NCI-H1092 treated with DMSO at 0.1 percent for 48 hours (cell line): Measurements from ENCODE around the gene PAGE4.
A peak's percentile ranks its signal among the peaks of the same experiment; 100 is the strongest.

Experiments used
- DNase-seq: peaks from one replicate; lab custom pipeline; 2025; lab: John Stamatoyannopoulos, UW

The PAGE4 gene

DNA sequence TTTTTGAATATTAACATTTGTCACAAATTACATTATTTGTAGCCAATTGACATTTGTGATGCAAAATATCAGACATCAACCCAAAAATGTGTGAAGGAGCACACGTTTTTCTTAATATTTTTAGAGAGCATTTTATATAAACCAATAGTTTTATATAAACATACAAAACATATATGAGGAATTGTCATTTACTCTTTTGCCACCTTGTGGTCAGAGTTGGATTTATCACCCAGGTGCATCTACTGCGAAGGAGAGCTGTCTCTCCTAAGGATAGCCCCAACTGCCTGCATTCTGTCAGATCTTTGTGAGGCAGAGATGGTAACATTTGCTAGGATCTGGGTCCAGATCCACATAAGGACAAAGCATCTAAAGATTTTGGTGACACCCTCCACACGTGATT lies 47.6 kb downstream of the PAGE4 start:
- peak; percentile 51 for DNase-seq

DNA sequence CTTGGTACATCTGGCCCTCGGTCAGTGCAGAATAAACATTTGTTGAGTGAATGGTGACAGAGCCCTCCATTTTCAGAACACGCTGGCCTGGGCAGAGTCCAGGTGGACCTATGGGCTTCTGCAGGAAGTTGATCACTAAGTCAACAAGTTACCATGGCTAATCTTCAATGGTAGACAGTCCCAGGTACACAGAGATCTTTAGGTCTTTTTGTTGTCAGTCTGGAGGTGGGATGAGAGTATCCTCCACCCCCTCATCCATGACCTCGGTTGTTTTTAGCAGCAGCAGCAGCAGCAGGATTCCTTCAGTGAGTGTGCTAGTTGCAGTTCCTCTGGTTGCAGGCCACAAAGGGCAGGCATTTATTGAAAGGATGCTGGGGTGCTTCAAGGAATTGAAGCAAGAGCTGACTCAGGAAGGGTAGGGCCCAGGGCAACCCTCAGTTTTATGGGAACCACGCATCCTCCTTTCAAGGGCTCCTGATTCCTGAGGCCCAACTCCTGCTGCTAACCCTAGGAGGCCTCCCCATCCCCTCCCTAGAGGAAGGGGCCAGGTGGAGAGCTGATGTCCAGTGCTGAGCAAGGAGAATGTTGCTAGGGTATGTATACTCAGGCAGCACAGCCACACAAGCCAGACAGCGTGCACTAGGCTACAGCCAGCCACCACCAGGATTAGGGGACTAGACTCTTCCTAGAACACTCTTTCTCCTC lies 48.4 kb downstream of the PAGE4 start:
- no peak for DNase-seq

DNA sequence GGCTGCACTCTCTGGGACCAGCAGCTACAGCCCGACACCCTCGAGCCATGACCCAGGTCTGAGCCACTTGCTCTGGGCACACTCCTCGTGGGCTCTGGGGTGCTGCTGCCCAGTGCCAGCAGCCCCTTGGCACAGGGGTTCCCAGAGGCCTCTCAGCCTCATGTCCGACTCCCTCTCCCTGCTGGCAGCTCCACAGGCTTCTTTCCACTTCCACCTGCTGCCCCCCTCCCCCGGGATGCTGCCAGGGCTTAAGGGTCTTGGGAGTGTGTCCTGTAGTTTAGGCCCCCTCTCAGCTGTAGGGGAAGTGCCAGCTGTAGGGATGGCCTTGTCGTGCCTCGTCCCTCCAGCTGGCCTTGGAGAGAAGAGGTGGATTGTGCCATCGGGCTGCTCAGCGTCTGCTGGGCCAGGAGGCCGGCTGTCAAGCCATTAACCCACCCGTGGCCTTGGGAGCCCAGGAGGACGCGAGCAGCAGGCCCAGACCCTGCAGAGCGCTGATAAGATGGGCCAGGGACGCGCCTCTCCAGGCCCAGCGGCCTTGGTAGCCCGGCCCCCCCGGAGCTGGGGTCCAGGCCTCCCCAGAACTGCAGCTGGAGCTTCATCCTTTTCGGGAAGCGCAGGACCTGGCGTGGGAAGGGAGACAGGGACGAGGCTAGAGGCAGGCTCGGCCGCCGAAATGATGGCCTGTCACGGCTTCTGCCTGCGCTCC lies 49.2 kb downstream of the PAGE4 start:
- peak; percentile 33 for DNase-seq

DNA sequence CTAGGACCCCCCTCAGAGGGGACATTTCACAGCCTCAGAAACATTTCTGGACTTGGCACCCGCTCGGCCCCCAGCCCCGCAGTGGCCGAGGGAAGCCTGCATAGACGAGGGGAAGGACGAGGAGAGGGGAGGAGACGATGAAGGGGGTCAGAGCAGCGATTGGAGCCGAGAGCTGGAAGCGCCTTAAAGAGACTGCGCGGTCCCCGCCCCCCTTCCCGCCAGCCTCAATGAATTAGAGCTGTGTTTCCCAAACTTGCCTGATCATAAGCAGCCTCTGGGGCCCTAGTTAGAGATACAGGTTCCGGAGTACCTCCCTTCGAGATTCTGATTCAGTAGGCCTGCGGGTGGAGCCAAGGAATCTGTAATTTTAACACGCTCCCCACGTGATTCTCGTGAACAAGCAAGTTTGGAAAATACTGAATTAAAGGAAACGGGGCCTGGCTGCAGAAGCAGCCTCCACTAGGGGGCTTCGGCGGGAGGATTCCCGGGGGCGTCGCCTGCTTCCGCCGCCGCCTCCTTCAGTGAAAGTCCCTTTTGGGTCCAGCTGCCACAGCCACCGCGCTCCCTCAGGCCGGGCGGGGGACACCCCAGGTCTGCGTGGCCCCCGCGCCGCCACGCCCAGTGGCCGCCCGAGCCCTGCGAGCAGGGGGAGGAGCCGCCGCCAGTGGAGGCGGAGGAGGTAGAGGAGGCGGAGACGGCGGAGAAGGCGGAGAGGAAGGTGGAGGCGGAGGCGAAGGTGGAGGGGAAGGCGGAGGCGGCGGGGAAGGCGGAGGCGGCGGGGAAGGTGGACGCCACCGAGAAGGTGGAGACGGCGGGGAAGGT lies 49.9 kb downstream of the PAGE4 start, which contains the start of gene USP27X:
USP27X (plus strand) TSS at position 651 of the 822 bp plus-strand sequence. CDS start 824 bp downstream, outside the sequence.
- DNase-seq = peak; percentile 94

DNA sequence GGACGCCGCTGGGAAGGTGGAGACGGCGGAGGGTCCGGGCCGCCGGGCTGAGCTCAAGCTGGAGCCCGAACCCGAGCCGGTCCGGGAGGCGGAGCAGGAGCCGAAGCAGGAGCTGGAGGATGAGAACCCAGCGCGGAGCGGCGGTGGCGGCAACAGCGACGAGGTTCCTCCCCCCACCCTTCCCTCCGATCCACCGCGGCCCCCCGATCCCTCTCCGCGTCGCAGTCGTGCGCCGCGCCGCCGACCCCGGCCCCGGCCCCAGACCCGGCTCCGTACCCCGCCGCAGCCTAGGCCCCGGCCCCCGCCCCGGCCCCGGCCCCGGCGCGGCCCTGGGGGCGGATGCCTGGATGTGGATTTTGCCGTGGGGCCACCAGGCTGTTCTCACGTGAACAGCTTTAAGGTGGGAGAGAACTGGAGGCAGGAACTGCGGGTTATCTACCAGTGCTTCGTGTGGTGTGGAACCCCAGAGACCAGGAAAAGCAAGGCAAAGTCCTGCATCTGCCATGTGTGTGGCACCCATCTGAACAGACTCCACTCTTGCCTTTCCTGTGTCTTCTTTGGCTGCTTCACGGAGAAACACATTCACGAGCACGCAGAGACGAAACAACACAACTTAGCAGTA lies 50.7 kb downstream of the PAGE4 start:
- DNase-seq = no peak

DNA sequence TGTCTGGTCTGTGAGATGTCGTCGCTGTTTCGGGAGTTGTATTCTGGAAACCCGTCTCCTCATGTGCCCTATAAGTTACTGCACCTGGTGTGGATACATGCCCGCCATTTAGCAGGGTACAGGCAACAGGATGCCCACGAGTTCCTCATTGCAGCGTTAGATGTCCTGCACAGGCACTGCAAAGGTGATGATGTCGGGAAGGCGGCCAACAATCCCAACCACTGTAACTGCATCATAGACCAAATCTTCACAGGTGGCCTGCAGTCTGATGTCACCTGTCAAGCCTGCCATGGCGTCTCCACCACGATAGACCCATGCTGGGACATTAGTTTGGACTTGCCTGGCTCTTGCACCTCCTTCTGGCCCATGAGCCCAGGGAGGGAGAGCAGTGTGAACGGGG lies 51.6 kb downstream of the PAGE4 start:
- no peak for DNase-seq
